Subcutaneous preadipocyte (primary cell): ENCODE data around the gene CKB. TPM values are rescaled to one million over a fixed set of nuclear protein-coding genes. Genes with fewer than 3 reads are reported as not detected.

Experiments
- small RNA-seq: library from RNA; depleted of rRNA; stranded (forward); fragments of <200 nt; gene quantifications from one replicate; pipeline ENCODE3, GENCODE V24; 2012
- total RNA-seq: library from RNA; depleted of rRNA; stranded (reverse); fragments of >200 nt; gene quantifications from 2 replicates; pipeline ENCODE4 v1.2.3, GENCODE V29; 2012

Gene CKB
- total RNA-seq: 9.2 and 13.7 TPM in 2 replicates

DNA sequence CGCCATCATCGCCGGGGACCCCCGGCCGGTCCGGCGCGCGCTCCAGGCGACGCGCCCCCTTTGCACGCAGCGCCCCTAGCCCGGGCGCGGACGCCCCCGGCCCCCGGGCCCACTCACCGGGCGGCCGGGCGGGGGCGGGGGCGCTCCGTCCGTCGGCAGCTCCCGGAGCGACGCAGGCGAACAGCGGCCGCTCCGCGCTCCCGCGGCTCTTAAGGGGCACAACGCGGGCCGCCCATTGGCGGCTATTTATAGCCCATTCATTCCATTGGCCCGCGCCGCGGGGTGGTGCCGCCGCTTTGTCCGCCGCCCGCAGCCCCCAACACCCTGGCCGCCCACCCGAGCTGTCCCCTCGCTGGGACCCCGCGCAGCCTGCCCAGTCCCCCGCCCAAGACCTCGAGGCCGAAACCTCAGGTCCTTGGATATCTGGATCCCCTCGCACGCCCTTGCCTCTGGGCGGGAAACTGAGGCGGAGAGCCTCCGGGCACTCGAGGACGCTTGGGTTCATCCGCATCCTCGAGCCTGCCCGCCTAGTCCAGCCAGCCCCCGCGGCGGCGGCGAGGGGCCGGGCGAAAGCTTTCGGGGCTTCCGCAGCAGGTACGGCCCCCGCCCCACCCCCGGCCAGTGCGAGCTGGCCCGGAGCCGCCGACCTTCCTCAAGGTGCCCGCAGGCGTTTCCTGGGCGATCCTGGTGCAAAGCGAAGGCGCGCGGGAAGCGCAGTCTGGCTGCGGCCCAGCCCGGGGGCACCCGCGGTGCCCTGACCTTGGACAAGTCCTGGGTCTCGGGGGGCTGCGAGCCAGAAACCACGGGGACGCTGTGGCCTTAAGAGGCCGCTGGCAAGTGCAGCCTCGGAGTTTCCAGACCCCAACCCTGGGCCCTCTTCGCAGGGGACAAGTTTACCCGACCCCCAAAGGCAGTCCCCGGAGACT lies at the start of gene CKB:
Gene CKB (minus strand): TSS at position 182 of the 926 bp plus-strand sequence. CDS start 337 bp downstream, outside the sequence.

DNA sequence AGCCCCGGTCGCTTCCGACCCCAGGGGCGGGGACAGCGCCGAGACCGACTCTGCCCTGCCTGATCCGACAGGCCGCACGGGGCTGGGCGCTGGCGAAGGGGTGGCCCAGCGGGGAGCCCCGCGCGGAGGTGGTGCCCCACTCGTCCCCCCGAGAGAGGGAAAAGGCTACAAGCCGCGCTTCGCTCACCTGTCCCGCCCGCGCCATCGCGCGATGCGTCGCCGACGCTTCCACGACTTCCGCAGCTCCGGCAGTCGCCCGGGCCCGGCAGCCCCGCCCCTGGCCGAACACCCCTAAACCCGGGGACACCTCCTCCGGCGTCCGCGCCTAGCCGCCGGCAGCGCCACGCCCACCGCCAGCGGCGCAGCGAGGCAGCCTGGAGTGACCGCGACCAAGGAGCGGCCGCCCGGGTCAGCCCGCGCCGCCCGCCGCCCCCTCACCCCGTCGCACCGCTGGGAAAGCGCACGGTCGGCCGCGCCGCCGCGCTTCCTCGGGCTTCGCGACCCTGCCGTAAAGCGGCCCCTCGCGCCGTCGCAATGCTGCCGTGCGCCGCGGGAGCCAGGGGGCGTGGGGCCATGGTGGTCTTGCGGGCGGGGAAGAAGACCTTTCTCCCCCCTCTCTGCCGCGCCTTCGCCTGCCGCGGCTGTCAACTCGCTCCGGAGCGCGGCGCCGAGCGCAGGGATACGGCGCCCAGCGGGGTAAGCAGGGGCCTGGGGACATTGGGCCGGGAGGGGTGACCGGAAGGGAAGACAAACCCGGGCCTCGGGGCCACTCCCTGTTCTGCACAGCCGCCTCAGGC lies 40.0 kb upstream of the CKB start, which contains the start of the genes BAG5 and COA8:
Gene BAG5 (minus strand): TSS at position 229 of the 797 bp plus-strand sequence. CDS start 1,493 bp downstream, outside the sequence.
Gene COA8 (plus strand): TSS at position 532 of the 797 bp plus-strand sequence. CDS start 42 bp downstream, at position 574.

DNA sequence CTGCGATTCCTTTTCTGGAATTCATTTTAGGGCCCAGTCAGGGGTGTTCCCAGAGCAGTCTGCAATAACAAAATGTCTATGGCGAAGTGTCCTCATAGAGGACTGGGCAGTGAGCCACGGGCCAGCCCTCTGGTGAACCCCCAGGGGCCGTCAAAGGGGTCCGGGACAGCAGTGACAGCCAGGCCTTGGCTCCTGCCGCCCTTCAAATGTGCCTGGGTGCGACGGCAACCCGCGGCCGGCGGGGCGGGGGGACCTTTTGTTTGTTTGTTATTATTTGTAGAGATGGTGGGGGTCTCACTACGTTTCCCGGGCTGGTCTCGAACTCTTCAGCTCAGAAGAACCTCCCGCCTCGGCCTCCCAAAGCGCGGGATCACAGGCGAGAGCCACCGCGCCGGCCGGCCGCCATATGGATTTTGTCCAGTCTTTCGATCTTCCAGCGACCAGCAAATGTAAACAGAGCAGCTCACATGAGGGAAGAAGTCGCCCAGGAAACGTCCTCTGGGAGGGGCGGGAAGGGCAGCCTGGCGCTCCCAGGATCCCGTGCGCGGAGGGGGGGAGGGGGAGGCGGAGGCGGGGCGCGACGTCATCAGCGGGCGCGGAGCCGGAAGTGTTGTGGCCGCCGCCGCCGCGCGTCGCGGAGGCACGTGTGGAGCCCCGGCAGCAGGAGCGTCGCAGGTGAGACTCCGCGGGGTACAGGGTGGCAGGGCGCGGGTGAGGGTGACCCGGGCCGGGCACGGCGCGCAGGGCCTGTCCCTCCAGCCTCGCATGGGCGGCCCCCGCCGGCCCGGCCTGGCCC lies 6.2 kb upstream of the CKB start, which contains the start of gene TRMT61A:
Gene TRMT61A (plus strand): TSS at position 610 of the 796 bp plus-strand sequence. CDS start 783 bp downstream, outside the sequence.

Small RNAs within 50 kb of the gene (small RNA-seq; reads per million reads assigned to genes)
- gene RNU4-68P (not detected), gene RNU7-160P (not detected)

Other genes starting within 250 kb of the CKB start
- gene EIF5, start 188.6 kb downstream of the CKB start, total RNA-seq: 137 and 163 TPM in 2 replicates
- gene MARK3, start 137.4 kb downstream of the CKB start, total RNA-seq: 70.5 and 100 TPM in 2 replicates
- gene TRMT61A, start 6.4 kb upstream of the CKB start, total RNA-seq: 11.0 and 14.3 TPM in 2 replicates
- 21.7 and 29.7 TPM in 2 replicates for gene BAG5, start 39.8 kb upstream of the CKB start, total RNA-seq
- 18.0 and 18.4 TPM in 2 replicates for gene COA8, start 40.1 kb upstream of the CKB start, total RNA-seq
- 123 and 171 TPM in 2 replicates for gene KLC1, start 106.4 kb upstream of the CKB start, total RNA-seq
- 18.4 and 26.2 TPM in 2 replicates for gene XRCC3, start 192.6 kb upstream of the CKB start, total RNA-seq
- gene ZFYVE21, start 193.0 kb upstream of the CKB start, total RNA-seq: 39.5 and 42.3 TPM in 2 replicates